SK-N-SH treated with all-trans-retinoic acid at 6 μM for 48 hours (cell line): ENCODE measurements around the gene PHACTR4.
"Not testable (repeated sequence)": the region's sequence is repeated elsewhere in the genome, so short reads cannot be mapped to it uniquely, and the experiment has no call there.

Experiments
- ATAC-seq: fragments of 200-7000 bp; cut with Tn5 transposase; 3 replicates; pipeline ENCODE4 v1.9.1; 2020; ENCODE audit warnings: mild to moderate bottlenecking, moderate library complexity
- ARNTL ChIP-seq: fragments of 450-650 bp; formaldehyde crosslinking; IDR thresholded peaks from 2 replicates; pipeline ENCODE4 v1.5.0; 2020; ENCODE audit warnings: low read depth, mild to moderate bottlenecking, moderate library complexity, borderline replicate concordance
- BACH2 ChIP-seq: fragments of 250-450 bp; sonication (Bioruptor Pico); IDR thresholded peaks from 2 replicates; pipeline ENCODE4 v1.9.0; 2021; ENCODE audit warnings: mild to moderate bottlenecking, borderline replicate concordance
- CREB5 ChIP-seq: fragments of 250-450 bp; sonication (Bioruptor Pico); IDR thresholded peaks from 2 replicates; pipeline ENCODE4 v1.5.1; 2020; ENCODE audit warnings: low read depth, mild to moderate bottlenecking, moderate library complexity
- ESRRG ChIP-seq: fragments of 250-450 bp; sonication (Bioruptor Pico); IDR thresholded peaks from 2 replicates; pipeline ENCODE4 v1.6.1; 2021; ENCODE audit warnings: mild to moderate bottlenecking
- ISL1 ChIP-seq: fragments of 250-450 bp; sonication (Bioruptor Pico); IDR thresholded peaks from 2 replicates; pipeline ENCODE4 v2.1.2; 2022; ENCODE audit warnings: mild to moderate bottlenecking, moderate library complexity
- OSR1 ChIP-seq: fragments of 250-450 bp; sonication (Bioruptor Pico); IDR thresholded peaks from 2 replicates; pipeline ENCODE4 v1.8.0; 2022; ENCODE audit warnings: moderate library complexity, mild to moderate bottlenecking, inconsistent platforms
- PATZ1 ChIP-seq: fragments of 250-450 bp; sonication (Bioruptor Pico); IDR thresholded peaks from 2 replicates; pipeline ENCODE4 v1.8.0; 2020; ENCODE audit warnings: mild to moderate bottlenecking, moderate library complexity, borderline replicate concordance
- PPARA ChIP-seq: fragments of 250-450 bp; sonication (Bioruptor Pico); IDR thresholded peaks from 2 replicates; pipeline ENCODE4 v1.5.0; 2020; ENCODE audit warnings: mild to moderate bottlenecking, borderline replicate concordance
- RARB ChIP-seq: fragments of 250-450 bp; sonication (Bioruptor Pico); IDR thresholded peaks from 2 replicates; pipeline ENCODE4 v1.8.0; 2021; ENCODE audit warnings: mild to moderate bottlenecking, moderate library complexity
- SNAI2 ChIP-seq: fragments of 250-450 bp; sonication (Bioruptor Pico); IDR thresholded peaks from 2 replicates; pipeline ENCODE4 v1.5.0; 2020; ENCODE audit warnings: mild to moderate bottlenecking, moderate library complexity
- TCF4 ChIP-seq: fragments of 250-450 bp; sonication (Bioruptor Pico); IDR thresholded peaks from 2 replicates; pipeline ENCODE4 v1.8.0; 2021; ENCODE audit warnings: mild to moderate bottlenecking, moderate library complexity, borderline replicate concordance
- TOX ChIP-seq: fragments of 250-450 bp; sonication (Bioruptor Pico); IDR thresholded peaks from 2 replicates; pipeline ENCODE4 v1.8.0; 2021; ENCODE audit warnings: mild to moderate bottlenecking, moderate library complexity, borderline replicate concordance
- TSHZ2 ChIP-seq: fragments of 250-450 bp; sonication (Bioruptor Pico); IDR thresholded peaks from 2 replicates; pipeline ENCODE4 v1.5.0; 2020; ENCODE audit warnings: mild to moderate bottlenecking, moderate library complexity
- ZFP3 ChIP-seq: fragments of 250-450 bp; sonication (Bioruptor Pico); IDR thresholded peaks from 2 replicates; pipeline ENCODE4 v1.5.0; 2020; ENCODE audit warnings: mild to moderate bottlenecking, moderate library complexity
- ZFP30 ChIP-seq: fragments of 450-650 bp; formaldehyde crosslinking; IDR thresholded peaks from 2 replicates; pipeline ENCODE4 v1.5.0; 2022; ENCODE audit warnings: mild to moderate bottlenecking, moderate library complexity
- ZNF565 ChIP-seq: fragments of 450-650 bp; formaldehyde crosslinking; conservative IDR thresholded peaks from 2 replicates; pipeline ENCODE4 v1.5.0; 2020; ENCODE audit warnings: low read depth, mild to moderate bottlenecking, moderate library complexity
- ZNF8 ChIP-seq: fragments of 450-650 bp; formaldehyde crosslinking; IDR thresholded peaks from 2 replicates; pipeline ENCODE4 v1.5.0; 2020; ENCODE audit warnings: mild to moderate bottlenecking, moderate library complexity

PHACTR4 gene

GRCh38 chr1:28458237-28459228 lies 89.0 kb downstream of the PHACTR4 start:
- ATAC-seq, result peak; percentile 67
- TF ChIP-seq ZFP30 (CRISPR knock-in tag), result no peak
- peak; percentile 23; the same call in 1 of the 2 replicates for TF ChIP-seq ISL1 (CRISPR knock-in tag)

GRCh38 chr1:28466226-28466778 lies 96.8 kb downstream of the PHACTR4 start:
- TF ChIP-seq TSHZ2 (CRISPR knock-in tag) (no peak), ZFP3 (CRISPR knock-in tag) (no peak), OSR1 (CRISPR knock-in tag) (no peak), SNAI2 (CRISPR knock-in tag) (no peak), ZNF565 (no peak), ISL1 (CRISPR knock-in tag) (no peak), CREB5 (no peak), PPARA (no peak)
- ATAC-seq, result no peak

- ATAC-seq, result no peak
- no peak for TF ChIP-seq PPARA
- TF ChIP-seq TSHZ2 (CRISPR knock-in tag), result no peak
- TF ChIP-seq ZFP3 (CRISPR knock-in tag), result no peak
- TF ChIP-seq TOX (CRISPR knock-in tag), result no peak
- TF ChIP-seq ZNF8 (CRISPR knock-in tag), result no peak
- TF ChIP-seq ARNTL (CRISPR knock-in tag), result no peak
- no peak for TF ChIP-seq BACH2
- TF ChIP-seq RARB (CRISPR knock-in tag), result no peak
- no peak for TF ChIP-seq PATZ1 (CRISPR knock-in tag)
- no peak for TF ChIP-seq ESRRG
- TF ChIP-seq CREB5, result no peak
- TF ChIP-seq TCF4 (CRISPR knock-in tag), result no peak
- TF ChIP-seq, all 23 proteins: peak for 0
Measured at GRCh38 chr1:28470146-28470545, 100.6 kb downstream of the PHACTR4 start.

GRCh38 chr1:28479497-28479896 lies 110.0 kb downstream of the PHACTR4 start:
- ATAC-seq, result not testable (repeated sequence)
